ENCODE results near the gene GALNT6.
"Not testable (repeated sequence)": the region's sequence is repeated elsewhere in the genome, so short reads cannot be mapped to it uniquely, and the experiment has no call there.

Gene GALNT6

DNA sequence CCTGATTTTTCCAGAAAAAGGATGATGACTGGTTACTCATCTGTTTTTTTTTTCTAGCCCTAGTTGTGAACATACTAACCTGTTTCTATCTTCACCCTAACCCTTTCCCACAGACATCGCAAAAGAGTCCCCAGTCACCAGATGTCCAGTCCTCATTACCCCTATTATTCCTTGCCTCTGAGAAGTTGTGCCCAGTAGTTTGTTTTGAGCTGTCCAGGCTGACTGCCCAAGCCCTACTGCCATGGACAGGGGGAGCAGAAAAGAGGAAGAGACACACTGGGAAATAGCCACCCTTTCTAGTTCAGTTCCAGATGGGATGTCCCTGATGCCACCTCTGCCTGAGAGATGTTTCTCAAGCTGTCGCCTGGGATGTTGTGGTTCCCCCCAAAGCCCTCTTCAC, 30.9 kb downstream of the GALNT6 start:
- in situ Hi-C loops (cut with MboI; ENCODE audit: low sequenced_read_pairs): no loop called here

DNA sequence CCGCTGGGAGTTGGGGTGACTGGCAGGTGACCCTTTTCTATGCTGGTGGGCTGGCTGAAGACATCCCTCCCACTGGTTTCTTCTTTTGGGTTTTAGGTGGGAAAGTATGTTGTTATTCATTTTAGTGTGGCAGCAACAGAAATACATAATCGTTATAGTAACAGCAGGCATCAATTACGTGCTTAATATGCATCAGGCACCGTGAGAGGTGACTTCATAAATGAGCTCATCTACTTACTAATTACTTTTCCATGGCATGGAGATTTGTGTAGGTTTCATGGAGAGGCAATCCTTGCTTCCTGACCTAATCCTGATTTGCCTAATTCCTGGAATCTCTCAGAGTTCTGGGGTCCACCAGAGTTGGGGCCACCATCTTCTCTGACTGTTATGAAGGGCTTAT, 31.4 kb downstream of the GALNT6 start:
- in situ Hi-C loops (cut with MboI; ENCODE audit: low sequenced_read_pairs): no loop called here

DNA sequence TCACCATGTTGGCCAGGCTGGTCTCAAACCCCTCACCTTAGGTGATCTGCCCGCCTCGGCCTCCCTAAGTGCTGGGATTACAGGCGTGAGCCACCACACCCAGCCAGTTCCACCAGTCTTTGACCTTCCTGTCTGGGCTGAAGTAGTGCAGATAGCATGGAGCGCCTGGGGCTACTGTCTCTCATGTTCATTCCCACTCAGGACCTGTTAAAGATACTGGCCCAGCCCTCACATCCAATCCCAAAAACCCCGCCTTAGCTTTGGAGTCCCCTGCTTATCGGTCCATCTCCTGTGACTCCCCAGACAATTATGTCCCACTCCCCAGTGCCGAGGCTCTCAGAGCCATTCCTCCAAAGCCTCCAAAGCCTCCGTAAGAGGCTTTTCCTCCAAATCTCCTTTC, 32.7 kb downstream of the GALNT6 start:
- in situ Hi-C loops (cut with MboI; ENCODE audit: low sequenced_read_pairs): no loop called here

DNA sequence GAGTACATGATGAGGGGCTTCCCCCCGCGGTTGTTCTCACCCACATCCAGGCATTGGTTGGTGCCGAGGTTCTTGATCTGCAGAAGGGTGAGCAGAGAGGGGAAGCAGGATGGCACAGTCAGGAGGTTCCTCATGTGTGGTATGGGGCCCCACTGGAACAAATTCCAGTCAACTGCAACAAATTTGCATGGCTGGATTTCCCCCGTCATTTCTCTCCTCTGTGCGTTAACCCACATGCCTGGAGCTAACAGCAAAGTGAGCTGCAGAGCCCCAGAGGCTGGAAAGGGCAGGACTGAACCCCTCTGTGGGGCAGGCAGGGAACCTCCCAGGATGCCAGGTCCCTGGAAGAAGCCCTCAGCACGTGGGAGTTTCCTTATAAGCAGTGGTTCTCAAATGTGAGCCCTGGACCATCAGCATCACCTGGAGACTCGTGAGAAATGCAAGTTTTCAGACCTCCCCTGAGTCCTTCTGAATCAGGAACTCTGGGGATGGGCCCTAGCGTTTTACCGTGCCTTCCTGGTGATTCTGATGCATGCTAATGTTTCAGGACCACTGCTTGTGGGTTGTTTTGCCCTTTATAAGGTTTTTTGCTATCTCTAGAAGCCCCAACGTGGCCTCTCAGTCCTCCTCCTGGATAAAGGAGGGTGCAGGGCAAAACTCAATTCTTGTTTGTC, 33.7 kb downstream of the GALNT6 start:
- in situ Hi-C loops (cut with MboI; ENCODE audit: low sequenced_read_pairs): no loop called here

DNA sequence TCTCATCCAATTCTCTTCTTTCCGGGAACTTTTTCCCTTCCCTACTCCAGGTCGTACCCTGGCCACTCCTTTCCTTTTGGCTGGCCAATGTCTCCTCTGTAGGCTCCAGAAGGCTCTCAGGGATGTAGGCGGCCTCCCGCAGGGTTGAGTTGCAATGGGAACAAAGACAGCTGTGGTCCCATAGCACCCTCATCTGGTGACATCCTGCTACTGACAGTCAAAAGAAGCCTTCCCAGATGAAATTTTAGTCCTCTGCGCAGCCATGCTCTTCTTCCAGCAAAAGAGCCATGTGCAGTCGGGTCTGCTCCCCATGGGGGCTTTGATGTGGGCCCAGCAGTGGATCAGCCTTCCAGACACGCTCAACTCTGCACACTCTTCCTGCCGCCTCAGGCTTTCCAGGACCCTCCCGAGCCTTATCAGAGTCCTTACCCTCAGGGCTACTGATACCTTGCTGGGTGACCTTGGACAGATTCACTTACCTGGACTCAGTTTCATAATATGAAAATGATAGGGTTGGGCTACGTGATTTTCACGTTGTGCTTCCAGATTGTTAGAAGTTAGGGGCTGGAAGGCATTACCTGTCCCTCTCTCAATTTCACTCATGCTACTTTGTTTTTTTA, 39.2 kb downstream of the GALNT6 start:
- in situ Hi-C loops (cut with MboI; ENCODE audit: low sequenced_read_pairs): no loop called here

DNA sequence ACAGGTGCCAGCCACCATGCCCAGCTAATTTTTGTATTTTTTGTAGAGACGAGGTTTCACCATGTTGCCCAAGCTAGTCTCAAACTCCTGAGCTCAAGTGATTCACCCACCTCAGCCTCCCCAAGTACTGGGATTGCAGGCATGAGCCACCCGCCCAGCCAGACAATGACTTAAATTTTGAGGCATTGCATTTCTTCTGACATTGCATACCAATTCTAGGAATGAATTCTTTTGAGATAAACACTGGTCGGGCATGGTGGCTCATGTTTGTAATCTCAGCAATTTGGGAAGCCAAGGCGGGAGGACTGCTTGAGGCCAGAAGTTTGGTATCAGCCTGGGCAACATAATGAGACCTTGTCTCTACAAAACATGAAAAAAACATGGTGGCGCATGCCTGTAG, 42.2 kb downstream of the GALNT6 start:
- in situ Hi-C loops (cut with MboI; ENCODE audit: low sequenced_read_pairs): no loop called here

DNA sequence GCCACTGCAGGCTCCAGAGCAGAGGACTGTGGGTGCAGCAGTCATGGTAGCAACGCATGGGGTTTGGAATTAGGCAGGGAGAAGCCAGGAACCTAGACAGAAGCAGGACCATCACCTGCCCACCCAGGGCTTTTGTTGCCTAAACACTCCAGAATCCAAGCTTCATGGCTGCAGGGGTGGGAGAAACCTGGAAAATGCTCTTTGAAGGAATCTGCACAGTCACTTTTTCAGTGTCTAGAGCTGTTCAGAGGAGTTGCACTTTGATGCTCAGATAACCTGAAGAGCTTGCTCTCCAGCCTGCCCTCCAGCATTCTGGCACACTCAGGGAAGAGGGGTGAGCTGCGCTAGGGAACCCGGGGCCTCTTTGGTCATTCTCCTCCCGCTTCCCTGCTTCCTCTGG, 43.1 kb downstream of the GALNT6 start:
- in situ Hi-C loops (cut with MboI; ENCODE audit: low sequenced_read_pairs): no loop called here

DNA sequence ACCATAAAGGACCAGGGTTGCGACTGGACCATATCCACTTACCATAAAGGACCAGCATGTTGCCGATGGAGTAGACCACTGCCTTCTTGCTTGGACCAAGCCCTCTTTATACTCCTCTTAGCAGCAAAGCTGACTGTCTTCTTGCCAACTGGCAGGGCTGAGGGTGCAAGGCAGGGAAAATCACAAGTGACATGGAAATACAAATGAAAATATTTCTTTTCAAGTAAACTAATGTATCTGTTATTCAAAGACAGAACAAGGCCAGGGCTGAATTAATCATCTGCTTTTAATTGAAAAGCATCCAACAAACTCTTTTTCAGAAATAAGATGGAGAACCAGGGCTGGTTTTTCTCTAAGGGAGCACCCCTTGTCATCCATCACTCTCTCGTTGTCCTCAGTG, 44.6 kb downstream of the GALNT6 start, which contains the start of gene CELA1:
TSS of gene CELA1 (minus strand) at position 99 of the 400 bp plus-strand sequence. CDS start at position 58, 41 bp downstream.
- in situ Hi-C loops (cut with MboI; ENCODE audit: low sequenced_read_pairs): no loop called here

DNA sequence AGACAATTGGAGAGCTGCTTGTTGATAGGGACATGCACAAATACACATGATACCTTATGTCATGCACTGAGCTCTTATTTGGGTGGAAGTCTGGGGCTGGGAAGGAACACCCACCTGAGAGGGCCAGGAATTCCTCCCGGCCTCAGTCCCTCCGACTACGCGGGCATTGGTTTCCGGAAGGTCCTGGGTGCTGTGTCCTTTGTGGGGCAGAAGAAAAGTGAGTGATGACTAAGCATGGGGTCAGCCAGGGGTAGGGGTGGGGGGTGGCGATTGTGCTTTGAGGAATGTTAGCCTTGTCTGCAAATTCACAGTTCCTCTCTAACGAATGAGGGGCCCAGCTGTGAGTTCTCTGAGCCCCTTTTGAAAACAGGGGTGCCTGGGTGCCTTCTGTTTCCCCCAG, 45.5 kb downstream of the GALNT6 start:
- in situ Hi-C loops (cut with MboI; ENCODE audit: low sequenced_read_pairs): no loop called here

DNA sequence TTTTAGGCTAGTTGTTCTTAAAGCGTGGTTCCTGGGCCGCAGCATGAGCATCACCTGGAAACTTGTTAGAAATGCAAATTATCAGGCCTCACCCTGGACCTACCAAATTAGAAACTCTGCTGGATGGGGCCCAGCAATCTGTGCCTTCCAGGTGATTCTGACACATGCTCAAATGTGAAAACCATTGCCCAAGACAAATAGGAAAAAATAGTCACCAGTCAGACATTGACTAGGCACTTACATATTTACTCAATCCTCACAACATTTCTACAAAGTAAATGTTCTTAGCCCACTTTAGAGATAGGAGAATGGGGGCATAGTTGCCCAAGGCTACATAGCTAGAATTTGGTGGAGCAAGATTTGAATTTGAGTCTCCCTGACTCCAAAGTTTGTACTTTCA, 48.0 kb downstream of the GALNT6 start:
- in situ Hi-C loops (cut with MboI; ENCODE audit: low sequenced_read_pairs): no loop called here

DNA sequence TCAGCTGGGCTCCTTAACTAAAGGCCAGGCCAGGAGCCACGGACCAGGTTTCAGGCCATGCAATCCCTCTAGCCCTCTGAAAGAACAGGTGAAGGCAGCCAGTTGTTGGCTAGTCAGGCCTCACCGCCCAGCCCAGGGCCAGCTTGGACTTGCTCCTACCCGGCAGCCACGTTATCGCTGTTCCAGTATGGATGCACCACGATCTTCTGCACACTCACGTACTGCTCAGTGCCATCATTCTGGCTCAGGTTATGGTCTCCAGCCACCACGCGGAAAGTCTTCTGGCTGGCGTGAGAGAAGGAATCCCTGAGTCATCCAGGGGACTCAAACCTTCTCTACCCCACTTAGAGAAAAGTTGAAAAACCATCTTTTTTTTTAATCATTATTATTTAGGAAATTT, 48.8 kb downstream of the GALNT6 start:
- in situ Hi-C loops (cut with MboI; ENCODE audit: low sequenced_read_pairs): no loop called here

DNA sequence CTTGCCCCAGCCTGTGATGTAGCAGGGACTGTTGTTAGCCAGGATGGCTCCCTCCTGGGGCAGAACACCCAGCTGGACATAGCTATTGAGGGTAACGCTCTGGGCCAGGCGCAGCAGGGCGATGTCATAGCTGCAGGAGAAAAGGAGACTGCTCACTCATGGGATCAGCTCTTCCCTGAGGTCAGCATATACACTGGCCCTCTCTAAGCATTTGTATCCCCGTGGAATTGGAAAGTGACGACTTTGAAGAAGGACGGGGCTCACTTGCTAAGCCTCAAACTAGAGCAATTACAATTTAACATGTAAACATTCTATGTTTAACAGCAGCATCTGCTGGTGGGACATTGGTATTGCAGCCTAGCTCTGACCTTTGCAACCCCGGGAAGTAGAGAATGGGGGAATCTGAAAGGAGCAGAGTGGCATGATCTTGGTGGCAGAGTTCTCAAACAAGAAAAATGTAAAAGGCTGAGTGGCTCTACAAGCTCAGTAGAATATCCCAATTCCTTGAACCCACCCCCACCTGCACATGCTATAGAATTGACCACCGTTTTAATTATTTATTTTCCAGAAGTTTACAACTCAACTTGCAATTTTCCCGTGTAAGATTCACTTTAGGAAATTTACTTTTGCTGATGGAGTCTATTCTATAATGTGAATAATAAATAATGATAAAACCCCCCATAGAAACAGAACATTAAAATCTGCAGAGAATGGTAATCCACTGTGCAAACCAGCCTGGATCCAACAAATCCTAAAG, 49.8 kb downstream of the GALNT6 start:
- in situ Hi-C loops (cut with MboI; ENCODE audit: low sequenced_read_pairs): no loop called here

DNA sequence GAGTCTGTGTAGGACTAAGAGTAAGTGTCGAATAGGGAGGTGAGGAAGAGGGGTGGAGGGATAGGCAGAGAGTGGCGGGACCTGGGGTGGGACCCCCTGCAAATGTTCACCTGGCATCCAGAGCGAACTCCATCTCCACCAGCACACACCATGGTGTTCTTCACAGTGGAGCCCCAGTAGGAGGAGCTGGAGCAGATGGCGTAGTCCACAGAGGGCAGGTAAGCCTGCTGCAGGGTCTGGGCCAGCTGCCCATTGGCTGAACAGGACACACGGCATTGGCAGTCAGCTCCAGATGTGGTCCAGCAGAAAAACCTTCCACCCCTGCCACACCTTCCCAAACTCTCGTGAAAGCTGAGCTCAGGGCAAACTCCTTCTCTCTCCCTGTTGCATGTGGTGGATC, 51.5 kb downstream of the GALNT6 start:
- in situ Hi-C loops (cut with MboI; ENCODE audit: low sequenced_read_pairs): no loop called here

DNA sequence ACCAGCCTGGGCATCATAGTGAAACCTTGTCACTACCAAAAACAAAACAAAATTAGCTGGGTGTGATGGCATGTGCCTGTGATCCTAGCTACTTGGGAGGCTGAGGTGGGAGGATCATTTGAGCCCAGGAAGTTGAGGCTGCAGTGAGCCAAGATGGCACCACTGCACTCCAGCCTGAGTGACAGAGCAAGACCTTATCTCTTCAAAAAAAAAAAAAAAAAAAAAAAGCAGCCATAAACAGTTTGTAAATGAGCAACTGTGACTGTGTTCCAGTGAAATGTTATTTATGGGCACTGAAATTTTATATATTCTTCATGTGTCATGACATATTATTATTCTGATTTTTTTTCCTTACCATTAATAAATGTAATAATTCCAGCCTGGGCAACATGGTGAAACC, 53.9 kb downstream of the GALNT6 start:
- in situ Hi-C loops (cut with MboI; ENCODE audit: low sequenced_read_pairs): not testable (repeated sequence)

DNA sequence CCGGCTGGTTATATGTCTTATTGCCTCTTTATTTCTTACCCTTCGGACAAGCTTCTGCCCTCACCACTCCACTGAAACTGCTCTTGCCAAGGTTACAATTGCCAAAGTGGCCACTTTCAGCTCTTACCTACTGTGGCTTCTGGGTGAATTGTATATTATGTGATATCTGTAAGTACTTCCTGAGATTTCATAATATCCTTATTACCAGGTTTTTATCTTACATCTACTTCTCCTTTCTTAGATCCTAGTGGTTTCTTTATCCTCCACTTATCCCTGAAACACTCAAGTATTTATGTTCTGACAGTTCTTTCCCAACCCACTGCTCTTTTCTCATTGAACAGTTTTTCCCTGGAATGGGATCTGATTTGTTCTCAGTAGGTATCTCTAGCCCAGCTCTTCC, 55.3 kb downstream of the GALNT6 start:
- in situ Hi-C loops (cut with MboI; ENCODE audit: low sequenced_read_pairs): no loop called here

DNA sequence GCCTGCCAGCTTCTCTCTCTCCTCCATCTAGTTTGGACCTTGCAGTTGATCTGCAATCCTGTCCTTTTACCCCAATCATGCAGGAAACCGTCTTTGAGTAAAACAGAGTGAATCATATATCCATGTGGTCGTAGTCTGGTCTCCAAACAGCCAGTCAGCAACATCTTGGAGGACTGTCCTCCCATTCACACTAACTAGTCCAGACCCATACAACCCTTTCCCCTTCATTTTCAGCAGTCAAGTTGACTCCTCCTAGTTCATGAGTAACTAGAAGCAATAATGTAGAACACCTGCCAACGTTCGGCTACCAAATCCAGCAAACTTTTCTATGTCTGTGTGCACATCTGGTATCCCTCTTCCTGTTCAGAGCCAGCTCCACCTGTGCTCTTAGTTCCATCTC, 56.4 kb downstream of the GALNT6 start:
- in situ Hi-C loops (cut with MboI; ENCODE audit: low sequenced_read_pairs): no loop called here

DNA sequence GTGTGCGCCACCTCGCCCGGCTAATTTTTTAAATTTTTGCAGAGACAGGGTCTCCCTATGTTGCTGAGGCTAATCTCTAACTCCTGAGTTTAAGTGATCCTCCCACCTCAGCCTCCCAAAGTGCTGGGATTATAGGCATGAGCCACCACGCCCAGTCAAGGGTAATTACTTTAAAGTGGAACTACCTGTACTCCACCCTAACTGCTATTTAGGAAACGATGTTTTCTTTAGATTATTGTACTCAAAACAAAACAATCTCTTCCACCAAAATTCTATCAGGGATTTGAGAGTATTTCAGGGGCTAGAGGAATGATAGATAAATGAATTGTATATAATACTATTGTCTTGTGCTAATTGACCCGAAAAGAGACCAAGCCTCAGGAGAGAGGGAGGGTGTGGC, 57.7 kb downstream of the GALNT6 start:
- in situ Hi-C loops (cut with MboI; ENCODE audit: low sequenced_read_pairs): no loop called here

DNA sequence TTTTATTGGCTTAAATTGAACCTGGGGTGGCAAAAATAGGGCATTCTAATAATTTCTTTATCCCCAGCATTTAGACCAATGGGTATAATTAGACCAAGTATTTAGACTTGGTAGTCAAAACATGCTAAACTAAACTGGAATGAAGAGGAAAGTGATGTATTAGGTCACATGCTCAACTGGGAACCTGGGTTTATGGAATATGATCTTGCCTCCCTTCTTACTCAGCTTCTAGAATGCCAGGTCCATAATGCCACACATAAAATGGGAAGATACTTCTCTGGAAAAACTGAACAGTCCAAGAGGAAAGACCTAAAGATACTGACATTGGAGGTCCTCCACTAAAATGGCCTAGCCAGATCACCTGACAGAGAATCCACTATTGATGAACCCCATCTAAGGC, 61.0 kb downstream of the GALNT6 start:
- in situ Hi-C loops (cut with MboI; ENCODE audit: low sequenced_read_pairs): no loop called here

DNA sequence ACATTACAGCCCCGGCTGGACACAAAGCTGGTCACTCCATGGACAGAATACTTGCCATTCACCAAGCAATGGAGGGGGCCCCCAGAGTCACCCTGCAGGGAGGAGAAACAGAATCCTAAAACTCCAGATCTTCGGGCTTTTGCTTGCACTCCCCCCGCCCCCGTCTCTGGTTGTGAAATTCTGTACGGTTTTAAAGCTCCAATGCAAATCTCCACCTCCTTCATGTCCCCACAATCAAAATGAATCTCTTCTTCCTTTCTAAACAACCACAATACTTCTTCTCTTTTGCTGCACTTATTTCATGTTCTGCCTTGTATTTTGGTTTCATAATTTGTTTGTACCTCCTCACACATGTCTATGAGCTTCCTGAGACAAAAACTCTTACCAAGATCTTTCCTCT, 61.5 kb downstream of the GALNT6 start:
- in situ Hi-C loops (cut with MboI; ENCODE audit: low sequenced_read_pairs): no loop called here

DNA sequence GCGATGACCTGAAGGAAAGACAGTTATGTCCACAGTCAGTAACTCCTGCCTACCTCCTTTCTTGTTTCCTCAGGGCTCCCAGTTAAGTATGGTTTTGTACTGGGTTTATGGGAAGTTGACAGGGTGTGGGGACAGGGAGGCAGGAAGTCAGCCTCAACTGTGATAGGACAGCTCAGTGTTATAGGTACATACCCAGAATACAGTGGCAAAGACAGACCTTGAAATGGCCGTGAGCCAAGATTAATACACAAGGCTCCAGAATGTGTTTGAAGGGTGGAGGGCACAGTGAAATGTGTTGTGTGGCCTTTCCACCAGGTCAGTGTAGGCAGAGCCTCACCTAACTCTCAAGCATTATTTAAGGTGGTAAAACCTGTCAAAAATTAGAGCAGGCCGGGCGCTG, 62.6 kb downstream of the GALNT6 start:
- in situ Hi-C loops (cut with MboI; ENCODE audit: low sequenced_read_pairs): no loop called here

DNA sequence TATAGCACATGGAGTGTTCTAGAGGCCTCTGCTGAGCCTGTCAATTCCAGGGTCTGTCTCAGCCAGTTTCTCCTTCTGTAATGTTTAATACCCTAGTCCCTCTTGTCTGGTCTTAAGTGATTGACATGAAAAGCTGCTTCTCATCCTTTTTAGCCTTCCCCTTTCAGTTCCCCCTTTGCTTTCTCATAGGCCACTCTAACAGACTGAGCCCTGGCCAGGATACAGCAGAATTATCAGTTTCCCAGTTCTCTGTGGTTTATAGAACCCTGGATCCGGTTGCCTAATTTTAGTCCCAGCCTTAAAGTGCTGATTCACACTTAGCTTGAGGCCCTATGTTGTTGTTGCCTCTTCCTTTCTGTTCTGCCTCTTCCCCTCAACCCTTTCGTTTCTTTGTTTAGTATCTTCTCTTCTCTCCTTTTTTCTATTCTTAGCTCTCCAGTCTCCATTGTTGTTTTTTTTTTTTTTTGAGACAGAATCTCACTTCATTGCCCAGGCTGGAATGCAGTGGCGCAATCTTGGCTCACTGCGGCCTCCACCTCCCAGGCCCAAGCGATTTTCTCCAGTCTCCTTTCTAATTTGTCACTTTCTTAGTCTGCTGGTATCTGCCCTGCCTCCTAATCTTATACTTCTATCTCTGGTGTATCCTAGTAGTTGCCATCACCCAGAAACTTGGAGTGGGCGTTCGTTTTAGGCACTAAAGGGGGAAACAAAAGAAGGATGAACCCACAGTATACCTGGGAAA, 64.3 kb downstream of the GALNT6 start:
- in situ Hi-C loops (cut with MboI; ENCODE audit: low sequenced_read_pairs): no loop called here

DNA sequence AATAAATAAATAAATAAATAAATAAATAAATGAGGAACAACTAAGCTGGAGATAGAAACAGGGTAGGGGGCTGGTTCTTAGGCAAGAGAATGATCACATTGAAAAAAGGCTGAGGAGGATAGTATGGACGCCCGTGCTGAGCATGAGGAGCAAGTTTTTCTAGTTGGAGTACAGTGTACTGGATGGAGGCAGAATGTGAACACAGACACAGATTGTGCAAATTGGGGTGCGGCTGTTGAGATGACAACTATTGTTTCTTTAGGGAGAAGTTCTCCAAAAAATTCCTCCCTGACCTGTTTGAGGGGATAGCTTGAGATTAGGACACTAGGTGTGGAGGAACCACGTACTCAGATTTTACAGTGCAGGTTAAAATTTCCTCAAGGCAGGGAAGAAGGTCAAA, 66.3 kb downstream of the GALNT6 start:
- in situ Hi-C loops (cut with MboI; ENCODE audit: low sequenced_read_pairs): no loop called here

All from hTERT RPE-1 (cell line).